H1 (cell line): Measurements from ENCODE around the gene NHERF2. TPM values are rescaled to one million over a fixed set of nuclear protein-coding genes. Genes with fewer than 3 reads are reported as not detected.

ENCODE experiments used
- ATF3 ChIP-seq: IDR thresholded peaks from 2 replicates; pipeline ENCODE4 v1.6.1; 2011; ENCODE audit warnings: low read depth, mild to moderate bottlenecking, low read length; ENCODE audit not compliant: insufficient read depth
- CEBPB ChIP-seq: IDR thresholded peaks from 2 replicates; pipeline ENCODE4 v1.6.1; 2012; ENCODE audit warnings: low read depth, low read length
- CHD7 ChIP-seq: fragments of 300-600 bp; sonication (generic); IDR thresholded peaks from 2 replicates; pipeline ENCODE4 v1.7.1; 2012; ENCODE audit warnings: low read length, moderate library complexity, mild to moderate bottlenecking, inconsistent platforms; ENCODE audit not compliant: insufficient replicate concordance
- PHF8 ChIP-seq: fragments of 200-600 bp; sonication (generic); conservative IDR thresholded peaks from 2 replicates; pipeline ENCODE4 v1.7.1; 2012; ENCODE audit warnings: low read depth, mild to moderate bottlenecking, inconsistent platforms, low read length, moderate library complexity
- SAP30 ChIP-seq: fragments of 300-600 bp; sonication (generic); IDR thresholded peaks from 2 replicates; pipeline ENCODE4 v1.7.1; 2012; ENCODE audit warnings: low read length, moderate library complexity, mild to moderate bottlenecking, inconsistent platforms; ENCODE audit not compliant: insufficient read depth, insufficient replicate concordance
- SIRT6 ChIP-seq: IDR thresholded peaks from one replicate; pipeline ENCODE4 v1.7.1; 2012; ENCODE audit warnings: low read length, inconsistent platforms
- TAF7 ChIP-seq: optimal IDR thresholded peaks from 2 replicates; pipeline ENCODE3; 2011; ENCODE audit warnings: low read depth, mild to moderate bottlenecking, inconsistent platforms, low read length, moderate library complexity, borderline replicate concordance
- YY1 ChIP-seq: IDR thresholded peaks from 2 replicates; pipeline ENCODE4 v1.6.1; 2011; ENCODE audit warnings: low read depth, mild to moderate bottlenecking, low read length
- polyA plus RNA-seq, 7 experiments: library from polyadenylated mRNA; depleted of rRNA in 3 of 7; stranded (reverse) in 5 of 7; unstranded in 2 of 7; fragments of >200 nt in 5 of 7; fragments of 200-250 nt in 2 of 7; gene quantifications; 1 replicate in 5 of 7; 2 replicates in 1 of 7; 4 replicates in 1 of 7; pipeline versions ENCODE4 v1.2.1 to v1.2.3, GENCODE V29; 2011 to 2013; ENCODE audit warnings: missing spikeins in 2 of 7, mixed read lengths in 2 of 7
- total RNA-seq: library from RNA; stranded (reverse); fragmentation: NEBNext Ultra II Directional; extraction: Animal tissue kit (Norgen Biotek cat#: 25700); gene quantifications from 2 replicates; pipeline ENCODE4 v1.2.1, GENCODE V29; 2021
- TF ChIP-seq, protein P1 (sequence below): IDR thresholded peaks from 2 replicates; pipeline ENCODE4 v1.6.1; 2012; ENCODE audit warnings: inconsistent platforms

Gene NHERF2
- total and polyA plus RNA-seq, 2 of the 8 experiments (the other 6 are each of a cell fraction or from before 2014, with no cell fraction given), result 13.9 to 19.3 TPM

DNA sequence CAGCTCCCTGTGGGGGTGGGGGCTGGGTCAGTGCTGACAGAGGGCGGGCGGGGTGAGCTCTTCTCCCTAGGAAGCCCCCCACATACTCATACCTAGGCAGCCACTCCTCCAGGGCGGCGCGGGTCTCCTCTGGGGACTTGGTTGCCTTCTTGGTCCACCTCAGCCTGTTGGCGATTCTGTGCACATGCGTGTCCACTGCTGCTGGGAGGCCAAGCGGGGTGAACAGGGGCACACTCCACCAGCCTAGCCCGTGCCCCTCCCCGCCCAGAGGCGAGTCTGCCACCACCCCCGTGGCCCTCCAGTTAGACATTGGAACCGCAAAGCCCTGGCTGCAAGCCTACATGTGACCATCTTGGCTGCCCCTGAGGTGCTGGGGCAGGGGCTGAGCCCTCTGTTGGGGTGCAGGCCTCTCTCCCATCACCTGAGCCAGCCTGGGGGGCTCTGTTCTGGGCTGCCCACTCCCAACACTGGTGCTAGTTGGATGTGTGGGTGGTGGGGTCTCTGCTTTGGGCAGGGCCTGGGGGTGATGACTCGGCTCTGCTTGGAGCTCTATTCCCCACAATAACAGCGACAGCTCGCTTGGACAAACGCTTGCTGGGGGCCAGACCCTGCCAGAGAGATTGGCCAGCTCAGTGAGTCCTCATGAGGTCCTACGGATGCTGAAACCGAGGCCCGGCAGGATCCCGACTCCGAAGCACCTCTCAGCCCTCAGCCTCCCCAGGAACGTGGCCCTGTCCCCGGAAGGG, 13.5 kb downstream of the NHERF2 start (continued):
- TF ChIP-seq CHD7, result no peak
- no peak for TF ChIP-seq CEBPB
- TF ChIP-seq SIRT6, result no peak
- no peak for TF ChIP-seq YY1
- TF ChIP-seq, protein P1, sequence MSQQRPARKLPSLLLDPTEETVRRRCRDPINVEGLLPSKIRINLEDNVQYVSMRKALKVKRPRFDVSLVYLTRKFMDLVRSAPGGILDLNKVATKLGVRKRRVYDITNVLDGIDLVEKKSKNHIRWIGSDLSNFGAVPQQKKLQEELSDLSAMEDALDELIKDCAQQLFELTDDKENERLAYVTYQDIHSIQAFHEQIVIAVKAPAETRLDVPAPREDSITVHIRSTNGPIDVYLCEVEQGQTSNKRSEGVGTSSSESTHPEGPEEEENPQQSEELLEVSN, result no peak
- TF ChIP-seq TAF7, result no peak
- no peak for TF ChIP-seq SAP30
- TF ChIP-seq PHF8, result no peak
- TF ChIP-seq ATF3, result no peak
